PC-3 (cell line): ENCODE measurements around the gene ASB2.

Experiments used
- EZH2 ChIP-seq: fragments of 300-600 bp; sonication (generic); IDR thresholded peaks from one replicate; pipeline ENCODE4 v1.6.1; 2017; ENCODE audit warnings: antibody characterized with exemption, mild to moderate bottlenecking, low read length; ENCODE audit not compliant: unreplicated experiment
- EZH2phosphoT487 ChIP-seq: fragments of 300-600 bp; sonication (generic); IDR thresholded peaks from 2 replicates; pipeline ENCODE4 v1.6.1; 2018; ENCODE audit warnings: mild to moderate bottlenecking, antibody characterized with exemption, low read length, borderline replicate concordance
- TF ChIP-seq, protein P1 (sequence below): fragments of 300-600 bp; sonication (generic); conservative IDR thresholded peaks from 2 replicates; pipeline ENCODE4 v1.5.1; 2017; ENCODE audit warnings: antibody characterized with exemption, low read depth, mild to moderate bottlenecking, low read length

- TF ChIP-seq, protein P1, sequence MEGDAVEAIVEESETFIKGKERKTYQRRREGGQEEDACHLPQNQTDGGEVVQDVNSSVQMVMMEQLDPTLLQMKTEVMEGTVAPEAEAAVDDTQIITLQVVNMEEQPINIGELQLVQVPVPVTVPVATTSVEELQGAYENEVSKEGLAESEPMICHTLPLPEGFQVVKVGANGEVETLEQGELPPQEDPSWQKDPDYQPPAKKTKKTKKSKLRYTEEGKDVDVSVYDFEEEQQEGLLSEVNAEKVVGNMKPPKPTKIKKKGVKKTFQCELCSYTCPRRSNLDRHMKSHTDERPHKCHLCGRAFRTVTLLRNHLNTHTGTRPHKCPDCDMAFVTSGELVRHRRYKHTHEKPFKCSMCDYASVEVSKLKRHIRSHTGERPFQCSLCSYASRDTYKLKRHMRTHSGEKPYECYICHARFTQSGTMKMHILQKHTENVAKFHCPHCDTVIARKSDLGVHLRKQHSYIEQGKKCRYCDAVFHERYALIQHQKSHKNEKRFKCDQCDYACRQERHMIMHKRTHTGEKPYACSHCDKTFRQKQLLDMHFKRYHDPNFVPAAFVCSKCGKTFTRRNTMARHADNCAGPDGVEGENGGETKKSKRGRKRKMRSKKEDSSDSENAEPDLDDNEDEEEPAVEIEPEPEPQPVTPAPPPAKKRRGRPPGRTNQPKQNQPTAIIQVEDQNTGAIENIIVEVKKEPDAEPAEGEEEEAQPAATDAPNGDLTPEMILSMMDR: no peak
- no peak for TF ChIP-seq EZH2
- no peak for TF ChIP-seq EZH2phosphoT487
Measured at GRCh38 chr14:93951635-93952540, 24.5 kb downstream of the ASB2 start.
